WTC11 (cell line): ENCODE results near the gene BICDL2. TPM values are rescaled to one million over a fixed set of nuclear protein-coding genes. Genes with fewer than 3 reads are reported as not detected.
A peak's percentile ranks its signal among the peaks of the same experiment; 100 is the strongest.

Experiments
- ATAC-seq: fragments of 200-7000 bp; cut with Tn5 transposase; 2 replicates; pipeline ENCODE4 v1.10.0; 2021; ENCODE audit warnings: mild to moderate bottlenecking, moderate library complexity
- CTCF ChIA-PET: fragments of 300-600 bp; sonication (Branson Sonifier 250); formaldehyde crosslinking; loops from one replicate; lab custom pipeline; 2021; ENCODE audit warnings: antibody characterized with exemption; lab: Charles Lee
- POLR2A ChIA-PET: fragments of 350-600 bp; sonication (Branson Sonifier 250); formaldehyde crosslinking; loops from one replicate; lab custom pipeline; 2021; ENCODE audit warnings: antibody characterized with exemption; lab: Charles Lee
- DNase-seq: peaks from one replicate; pipeline ENCODE4 v3.0.0; 2021; ENCODE audit warnings: low spot score
- H3K27ac Mint-ChIP-seq: 2 replicates; pipeline ENCODE4 v1.8.0; 2021; ENCODE audit warnings: mixed read lengths
- H3K27me3 Mint-ChIP-seq: 2 replicates; pipeline ENCODE4 v1.8.0; 2021; ENCODE audit warnings: low read depth, mild to moderate bottlenecking, moderate library complexity, mixed read lengths
- H3K36me3 Mint-ChIP-seq: 2 replicates; pipeline ENCODE4 v1.8.0; 2021; ENCODE audit warnings: mixed read lengths
- H3K4me1 Mint-ChIP-seq: 2 replicates; pipeline ENCODE4 v1.8.0; 2022; ENCODE audit warnings: mixed read lengths
- H3K4me3 Mint-ChIP-seq: 2 replicates; pipeline ENCODE4 v1.8.0; 2021; ENCODE audit warnings: mild to moderate bottlenecking, moderate library complexity, mixed read lengths
- H3K9me3 Mint-ChIP-seq: 2 replicates; pipeline ENCODE4 v1.8.0; 2021; ENCODE audit warnings: mixed read lengths
- ELF4 ChIP-seq: sonication (generic); formaldehyde crosslinking; IDR thresholded peaks from 2 replicates; pipeline ENCODE4 v1.8.1; 2022; ENCODE audit warnings: low read depth, mild to moderate bottlenecking, moderate library complexity, missing genetic modification reagents
- ESRRA ChIP-seq: sonication (generic); formaldehyde crosslinking; IDR thresholded peaks from 2 replicates; pipeline ENCODE4 v1.8.1; 2022; ENCODE audit warnings: mild to moderate bottlenecking, missing genetic modification reagents, borderline replicate concordance
- FOXK1 ChIP-seq: sonication (generic); formaldehyde crosslinking; IDR thresholded peaks from 2 replicates; pipeline ENCODE4 v1.8.0; 2022; ENCODE audit warnings: mild to moderate bottlenecking, moderate library complexity, missing genetic modification reagents
- FOXP1 ChIP-seq: sonication (generic); formaldehyde crosslinking; IDR thresholded peaks from 2 replicates; pipeline ENCODE4 v1.8.0; 2022; ENCODE audit warnings: missing genetic modification reagents, mild to moderate bottlenecking, moderate library complexity, borderline replicate concordance
- GTF2I ChIP-seq: fragments of 250-450 bp; sonication (Bioruptor Pico); conservative IDR thresholded peaks from 2 replicates; pipeline ENCODE4 v1.4.0; 2021; ENCODE audit warnings: mild to moderate bottlenecking
- IRF2 ChIP-seq: sonication (generic); formaldehyde crosslinking; IDR thresholded peaks from 2 replicates; pipeline ENCODE4 v1.8.0; 2022; ENCODE audit warnings: low read depth, missing genetic modification reagents, borderline replicate concordance
- RORB ChIP-seq: fragments of 250-450 bp; sonication (Bioruptor Pico); IDR thresholded peaks from 2 replicates; pipeline ENCODE4 v1.9.0; 2021; ENCODE audit warnings: mild to moderate bottlenecking
- total RNA-seq: library from RNA; stranded (reverse); gene quantifications from 3 replicates; pipeline ENCODE4 v1.2.3, GENCODE V29; 2021
- TF ChIP-seq, protein P1 (sequence below): fragments of 200-600 bp; IDR thresholded peaks from 2 replicates; pipeline ENCODE4 v1.8.0; 2022; ENCODE audit warnings: antibody characterized with exemption
- TF ChIP-seq, protein P2 (sequence below): sonication (generic); formaldehyde crosslinking; IDR thresholded peaks from 2 replicates; pipeline ENCODE4 v1.8.0; 2023; ENCODE audit warnings: missing genetic modification reagents, mild to moderate bottlenecking, borderline replicate concordance
- TF ChIP-seq, protein P3 (sequence below): fragments of 250-450 bp; sonication (Bioruptor Pico); IDR thresholded peaks from 2 replicates; pipeline ENCODE4 v1.8.0; 2021; ENCODE audit warnings: mild to moderate bottlenecking
- TF ChIP-seq, protein P4 (sequence below): sonication (generic); formaldehyde crosslinking; IDR thresholded peaks from 2 replicates; pipeline ENCODE4 v1.8.0; 2023; ENCODE audit warnings: mild to moderate bottlenecking, missing genetic modification reagents
- TF ChIP-seq, protein P5 (sequence below): sonication (generic); formaldehyde crosslinking; IDR thresholded peaks from 2 replicates; pipeline ENCODE4 v1.8.1; 2023; ENCODE audit warnings: mild to moderate bottlenecking, moderate library complexity, missing genetic modification reagents

Gene BICDL2
- total RNA-seq, 1 experiment from 2014 or later: 28.2 TPM

DNA sequence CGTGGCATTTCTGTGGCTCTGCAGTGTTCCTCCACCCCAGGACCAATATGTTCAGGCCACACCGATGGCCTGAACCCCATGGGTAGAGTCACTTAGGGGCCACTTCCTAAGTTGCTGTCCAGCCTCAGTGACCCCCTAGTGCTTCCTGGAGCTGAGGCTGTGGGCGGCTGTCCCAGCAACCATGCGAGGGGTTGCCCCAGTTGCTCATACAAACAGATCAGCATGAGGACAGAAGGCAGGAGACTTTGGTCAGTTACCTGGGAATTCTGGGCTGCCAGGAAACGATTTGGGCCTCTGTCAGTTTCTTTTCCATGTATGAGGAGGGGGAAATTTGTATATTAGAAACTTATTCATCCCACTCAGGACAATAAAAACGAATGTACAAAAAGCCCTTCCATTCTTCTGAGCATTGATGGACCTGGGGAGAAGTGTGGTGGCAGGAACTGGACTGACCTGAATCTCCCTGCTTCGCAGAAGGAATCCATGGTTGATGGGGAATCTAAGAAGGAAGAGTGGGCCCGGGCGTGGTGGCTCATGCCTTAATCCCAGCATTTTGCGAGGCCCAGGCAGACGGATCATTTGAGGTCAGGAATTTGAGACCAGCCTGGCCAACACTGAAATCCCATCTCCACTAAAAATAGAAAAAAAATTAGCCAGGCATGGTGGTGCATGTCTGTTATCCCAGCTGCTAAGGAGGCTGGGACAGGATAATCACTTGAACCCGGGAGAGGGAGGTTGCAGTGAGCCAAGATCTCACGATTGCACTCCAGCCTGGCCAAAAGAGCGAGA is 23.8 kb upstream of the BICDL2 start (continued):
- TF ChIP-seq ESRRA (CRISPR knock-in tag) (no peak), IRF2 (CRISPR knock-in tag) (no peak), RORB (CRISPR knock-in tag) (no peak)
- TF ChIP-seq, protein P1, sequence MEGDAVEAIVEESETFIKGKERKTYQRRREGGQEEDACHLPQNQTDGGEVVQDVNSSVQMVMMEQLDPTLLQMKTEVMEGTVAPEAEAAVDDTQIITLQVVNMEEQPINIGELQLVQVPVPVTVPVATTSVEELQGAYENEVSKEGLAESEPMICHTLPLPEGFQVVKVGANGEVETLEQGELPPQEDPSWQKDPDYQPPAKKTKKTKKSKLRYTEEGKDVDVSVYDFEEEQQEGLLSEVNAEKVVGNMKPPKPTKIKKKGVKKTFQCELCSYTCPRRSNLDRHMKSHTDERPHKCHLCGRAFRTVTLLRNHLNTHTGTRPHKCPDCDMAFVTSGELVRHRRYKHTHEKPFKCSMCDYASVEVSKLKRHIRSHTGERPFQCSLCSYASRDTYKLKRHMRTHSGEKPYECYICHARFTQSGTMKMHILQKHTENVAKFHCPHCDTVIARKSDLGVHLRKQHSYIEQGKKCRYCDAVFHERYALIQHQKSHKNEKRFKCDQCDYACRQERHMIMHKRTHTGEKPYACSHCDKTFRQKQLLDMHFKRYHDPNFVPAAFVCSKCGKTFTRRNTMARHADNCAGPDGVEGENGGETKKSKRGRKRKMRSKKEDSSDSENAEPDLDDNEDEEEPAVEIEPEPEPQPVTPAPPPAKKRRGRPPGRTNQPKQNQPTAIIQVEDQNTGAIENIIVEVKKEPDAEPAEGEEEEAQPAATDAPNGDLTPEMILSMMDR: no peak

DNA sequence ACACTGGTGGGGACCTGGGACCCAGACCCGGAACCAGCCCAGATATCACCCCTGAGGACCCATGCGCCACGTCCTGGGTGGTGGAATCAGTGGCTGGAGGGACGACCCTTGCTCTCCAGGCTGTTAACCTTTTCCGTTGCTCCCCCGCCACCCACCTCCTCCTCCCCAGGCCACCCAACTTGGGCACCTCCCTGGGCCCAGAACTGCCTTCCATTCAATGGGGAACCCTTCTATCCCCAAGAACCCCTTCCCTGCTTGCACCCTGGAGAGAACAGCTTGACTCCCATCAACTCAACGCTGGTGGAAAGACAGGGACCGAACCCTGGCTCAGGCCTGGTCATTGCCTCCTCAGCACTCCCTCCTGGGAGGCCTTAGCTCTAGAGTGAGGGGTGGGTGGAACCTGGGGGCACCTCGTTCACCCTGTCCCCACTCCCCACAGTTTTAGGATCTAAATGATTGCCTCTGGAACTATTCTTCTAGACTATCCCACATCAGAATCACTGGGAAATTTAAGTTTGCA is 23.0 kb upstream of the BICDL2 start:
- ChIA-PET POLR2A (interaction anchor here (1.0 to 3.2 kb wide), 5 partner anchors 14 to 40 kb away, joined by 3 to 29 read pairs (median 8); partner anchors contain the start of genes MMP25, TNFRSF12A and ZSCAN10), CTCF (interaction anchor here (0.6 to 3.6 kb wide), 35 partner anchors 8 to 205 kb away, joined by 3 to 109 read pairs (median 16); partner anchors contain the start of genes BICDL2, CLDN6, MMP25 and TNFRSF12A)
- Mint-ChIP-seq H3K9me3 (no peaks in the 10 kb centered on the region), H3K4me1 (peaks cover 31% of the 10 kb centered on the region), H3K4me3 (peak overlapping the region; percentile 68), H3K27me3 (peaks cover 3% of the 10 kb centered on the region; the same call in 1 of the 2 replicates), H3K27ac (peak overlapping the region; percentile 79), H3K36me3 (no peaks in the 10 kb centered on the region)
- DNase-seq (no peak), ATAC-seq (no peak)
- TF ChIP-seq, protein P2, sequence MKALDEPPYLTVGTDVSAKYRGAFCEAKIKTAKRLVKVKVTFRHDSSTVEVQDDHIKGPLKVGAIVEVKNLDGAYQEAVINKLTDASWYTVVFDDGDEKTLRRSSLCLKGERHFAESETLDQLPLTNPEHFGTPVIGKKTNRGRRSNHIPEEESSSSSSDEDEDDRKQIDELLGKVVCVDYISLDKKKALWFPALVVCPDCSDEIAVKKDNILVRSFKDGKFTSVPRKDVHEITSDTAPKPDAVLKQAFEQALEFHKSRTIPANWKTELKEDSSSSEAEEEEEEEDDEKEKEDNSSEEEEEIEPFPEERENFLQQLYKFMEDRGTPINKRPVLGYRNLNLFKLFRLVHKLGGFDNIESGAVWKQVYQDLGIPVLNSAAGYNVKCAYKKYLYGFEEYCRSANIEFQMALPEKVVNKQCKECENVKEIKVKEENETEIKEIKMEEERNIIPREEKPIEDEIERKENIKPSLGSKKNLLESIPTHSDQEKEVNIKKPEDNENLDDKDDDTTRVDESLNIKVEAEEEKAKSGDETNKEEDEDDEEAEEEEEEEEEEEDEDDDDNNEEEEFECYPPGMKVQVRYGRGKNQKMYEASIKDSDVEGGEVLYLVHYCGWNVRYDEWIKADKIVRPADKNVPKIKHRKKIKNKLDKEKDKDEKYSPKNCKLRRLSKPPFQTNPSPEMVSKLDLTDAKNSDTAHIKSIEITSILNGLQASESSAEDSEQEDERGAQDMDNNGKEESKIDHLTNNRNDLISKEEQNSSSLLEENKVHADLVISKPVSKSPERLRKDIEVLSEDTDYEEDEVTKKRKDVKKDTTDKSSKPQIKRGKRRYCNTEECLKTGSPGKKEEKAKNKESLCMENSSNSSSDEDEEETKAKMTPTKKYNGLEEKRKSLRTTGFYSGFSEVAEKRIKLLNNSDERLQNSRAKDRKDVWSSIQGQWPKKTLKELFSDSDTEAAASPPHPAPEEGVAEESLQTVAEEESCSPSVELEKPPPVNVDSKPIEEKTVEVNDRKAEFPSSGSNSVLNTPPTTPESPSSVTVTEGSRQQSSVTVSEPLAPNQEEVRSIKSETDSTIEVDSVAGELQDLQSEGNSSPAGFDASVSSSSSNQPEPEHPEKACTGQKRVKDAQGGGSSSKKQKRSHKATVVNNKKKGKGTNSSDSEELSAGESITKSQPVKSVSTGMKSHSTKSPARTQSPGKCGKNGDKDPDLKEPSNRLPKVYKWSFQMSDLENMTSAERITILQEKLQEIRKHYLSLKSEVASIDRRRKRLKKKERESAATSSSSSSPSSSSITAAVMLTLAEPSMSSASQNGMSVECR (CRISPR knock-in tag): no peak
- TF ChIP-seq FOXK1: peak; percentile 15; the same call in 1 of the 2 replicates
- TF ChIP-seq, protein P3, sequence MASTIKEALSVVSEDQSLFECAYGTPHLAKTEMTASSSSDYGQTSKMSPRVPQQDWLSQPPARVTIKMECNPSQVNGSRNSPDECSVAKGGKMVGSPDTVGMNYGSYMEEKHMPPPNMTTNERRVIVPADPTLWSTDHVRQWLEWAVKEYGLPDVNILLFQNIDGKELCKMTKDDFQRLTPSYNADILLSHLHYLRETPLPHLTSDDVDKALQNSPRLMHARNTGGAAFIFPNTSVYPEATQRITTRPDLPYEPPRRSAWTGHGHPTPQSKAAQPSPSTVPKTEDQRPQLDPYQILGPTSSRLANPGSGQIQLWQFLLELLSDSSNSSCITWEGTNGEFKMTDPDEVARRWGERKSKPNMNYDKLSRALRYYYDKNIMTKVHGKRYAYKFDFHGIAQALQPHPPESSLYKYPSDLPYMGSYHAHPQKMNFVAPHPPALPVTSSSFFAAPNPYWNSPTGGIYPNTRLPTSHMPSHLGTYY: no peak
- TF ChIP-seq, protein P4, sequence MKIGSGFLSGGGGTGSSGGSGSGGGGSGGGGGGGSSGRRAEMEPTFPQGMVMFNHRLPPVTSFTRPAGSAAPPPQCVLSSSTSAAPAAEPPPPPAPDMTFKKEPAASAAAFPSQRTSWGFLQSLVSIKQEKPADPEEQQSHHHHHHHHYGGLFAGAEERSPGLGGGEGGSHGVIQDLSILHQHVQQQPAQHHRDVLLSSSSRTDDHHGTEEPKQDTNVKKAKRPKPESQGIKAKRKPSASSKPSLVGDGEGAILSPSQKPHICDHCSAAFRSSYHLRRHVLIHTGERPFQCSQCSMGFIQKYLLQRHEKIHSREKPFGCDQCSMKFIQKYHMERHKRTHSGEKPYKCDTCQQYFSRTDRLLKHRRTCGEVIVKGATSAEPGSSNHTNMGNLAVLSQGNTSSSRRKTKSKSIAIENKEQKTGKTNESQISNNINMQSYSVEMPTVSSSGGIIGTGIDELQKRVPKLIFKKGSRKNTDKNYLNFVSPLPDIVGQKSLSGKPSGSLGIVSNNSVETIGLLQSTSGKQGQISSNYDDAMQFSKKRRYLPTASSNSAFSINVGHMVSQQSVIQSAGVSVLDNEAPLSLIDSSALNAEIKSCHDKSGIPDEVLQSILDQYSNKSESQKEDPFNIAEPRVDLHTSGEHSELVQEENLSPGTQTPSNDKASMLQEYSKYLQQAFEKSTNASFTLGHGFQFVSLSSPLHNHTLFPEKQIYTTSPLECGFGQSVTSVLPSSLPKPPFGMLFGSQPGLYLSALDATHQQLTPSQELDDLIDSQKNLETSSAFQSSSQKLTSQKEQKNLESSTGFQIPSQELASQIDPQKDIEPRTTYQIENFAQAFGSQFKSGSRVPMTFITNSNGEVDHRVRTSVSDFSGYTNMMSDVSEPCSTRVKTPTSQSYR: 0 out of 2 replicates have a peak, but pooled peaks have one; percentile 13

DNA sequence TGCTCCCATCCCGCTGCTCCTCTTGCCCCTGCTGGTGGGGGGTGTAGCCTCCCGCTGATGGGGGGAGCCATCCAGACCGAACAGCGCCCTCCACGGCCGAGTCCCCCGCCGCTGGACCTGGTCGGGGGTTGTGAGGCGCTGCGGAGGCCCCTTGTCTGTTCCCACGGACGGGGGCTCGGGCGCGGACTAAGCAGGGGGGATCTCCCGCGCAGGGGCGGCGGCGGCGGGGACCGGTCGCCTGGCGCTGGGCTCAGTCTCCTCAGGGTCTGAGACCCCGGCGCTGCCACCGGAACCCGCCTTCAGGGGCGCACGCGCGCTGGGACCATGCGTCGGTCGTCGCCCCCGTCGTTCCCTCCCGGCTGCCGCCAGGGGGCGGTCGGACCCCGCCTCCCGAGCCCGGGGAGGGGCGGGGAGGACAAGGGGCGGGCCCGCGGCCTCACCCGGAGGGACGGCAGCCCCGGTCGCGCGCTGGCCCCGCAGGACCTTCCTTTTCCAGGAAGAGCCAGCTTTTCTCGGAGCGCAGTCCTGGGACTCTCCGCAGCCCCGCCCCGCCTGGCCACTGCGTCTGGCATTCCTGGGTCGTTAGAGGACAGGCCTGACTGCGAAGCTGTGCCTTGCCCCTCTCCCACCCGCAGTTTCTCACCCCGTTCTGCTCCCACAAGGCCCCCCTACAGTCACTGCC is 22.4 kb upstream of the BICDL2 start:
- peaks cover 28% of the 10 kb centered on the region for H3K4me1 Mint-ChIP-seq
- ATAC-seq: peak; percentile 79
- ChIA-PET CTCF (interaction anchor here (0.6 to 3.6 kb wide), 54 partner anchors 9 to 205 kb away, joined by 3 to 109 read pairs (median 5); partner anchors contain the start of genes BICDL2, CLDN6, HCFC1R1 and KREMEN2), POLR2A (interaction anchor here (0.9 to 3.2 kb wide), 12 partner anchors 13 to 70 kb away, joined by 3 to 29 read pairs (median 6); partner anchors contain the start of genes CLDN9, HCFC1R1, MMP25 and TNFRSF12A)
- H3K9me3 Mint-ChIP-seq: no peaks in the 10 kb centered on the region
- H3K27ac Mint-ChIP-seq: peak overlapping the region; percentile 79; the same call in 1 of the 2 replicates
- no peaks in the 10 kb centered on the region for H3K36me3 Mint-ChIP-seq
- peaks cover 3% of the 10 kb centered on the region; the same call in 1 of the 2 replicates for H3K27me3 Mint-ChIP-seq
- peak; percentile 94 for DNase-seq
- H3K4me3 Mint-ChIP-seq: peak overlapping the region; percentile 76
- TF ChIP-seq, protein P5, sequence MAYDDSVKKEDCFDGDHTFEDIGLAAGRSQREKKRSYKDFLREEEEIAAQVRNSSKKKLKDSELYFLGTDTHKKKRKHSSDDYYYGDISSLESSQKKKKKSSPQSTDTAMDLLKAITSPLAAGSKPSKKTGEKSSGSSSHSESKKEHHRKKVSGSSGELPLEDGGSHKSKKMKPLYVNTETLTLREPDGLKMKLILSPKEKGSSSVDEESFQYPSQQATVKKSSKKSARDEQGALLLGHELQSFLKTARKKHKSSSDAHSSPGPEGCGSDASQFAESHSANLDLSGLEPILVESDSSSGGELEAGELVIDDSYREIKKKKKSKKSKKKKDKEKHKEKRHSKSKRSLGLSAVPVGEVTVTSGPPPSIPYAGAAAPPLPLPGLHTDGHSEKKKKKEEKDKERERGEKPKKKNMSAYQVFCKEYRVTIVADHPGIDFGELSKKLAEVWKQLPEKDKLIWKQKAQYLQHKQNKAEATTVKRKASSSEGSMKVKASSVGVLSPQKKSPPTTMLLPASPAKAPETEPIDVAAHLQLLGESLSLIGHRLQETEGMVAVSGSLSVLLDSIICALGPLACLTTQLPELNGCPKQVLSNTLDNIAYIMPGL (CRISPR knock-in tag): peak; percentile 99; the same call in 1 of the 2 replicates
- TF ChIP-seq, protein P1: peak; percentile 92
- TF ChIP-seq FOXP1 (CRISPR knock-in tag): no peak
- 0 out of 2 replicates have a peak, but pooled peaks have one; percentile 56 for TF ChIP-seq ELF4
- no peak for TF ChIP-seq GTF2I (CRISPR knock-in tag)
